HEK293 (cell line): Measurements from ENCODE around the gene PLD3.

Experiments used
- HOXD13 ChIP-seq: sonication (generic); formaldehyde crosslinking; IDR thresholded peaks from 2 replicates; pipeline ENCODE4 v1.8.0; 2022; ENCODE audit warnings: missing genetic modification reagents, borderline replicate concordance
- MZF1 ChIP-seq: fragments of 450-650 bp; formaldehyde crosslinking; IDR thresholded peaks from 2 replicates; pipeline ENCODE4 v1.5.1; 2017; ENCODE audit warnings: missing biosample characterization, missing genetic modification characterization, borderline replicate concordance
- PRDM1 ChIP-seq: fragments of 450-650 bp; formaldehyde crosslinking; IDR thresholded peaks from 2 replicates; pipeline ENCODE4; 2016; ENCODE audit warnings: missing biosample characterization, missing genetic modification characterization
- REPIN1 ChIP-seq: fragments of 450-650 bp; formaldehyde crosslinking; IDR thresholded peaks from 2 replicates; pipeline ENCODE4 v1.5.1; 2017; ENCODE audit warnings: missing biosample characterization, missing genetic modification characterization, low read depth
- ZBTB21 ChIP-seq: fragments of 450-650 bp; formaldehyde crosslinking; IDR thresholded peaks from 2 replicates; pipeline ENCODE4 v1.5.1; 2017; ENCODE audit warnings: missing biosample characterization, missing genetic modification characterization
- ZBTB49 ChIP-seq: fragments of 450-650 bp; formaldehyde crosslinking; IDR thresholded peaks from 2 replicates; pipeline ENCODE4 v1.5.1; 2016; ENCODE audit warnings: missing biosample characterization, missing genetic modification characterization, low read depth
- ZNF140 ChIP-seq: fragments of 450-650 bp; formaldehyde crosslinking; IDR thresholded peaks from 2 replicates; pipeline ENCODE4 v1.5.1; 2016; ENCODE audit warnings: missing biosample characterization, missing genetic modification characterization
- ZNF18 ChIP-seq: fragments of 450-650 bp; formaldehyde crosslinking; IDR thresholded peaks from 2 replicates; pipeline ENCODE4 v1.5.1; 2016; ENCODE audit warnings: missing biosample characterization, missing genetic modification characterization
- ZNF202 ChIP-seq: fragments of 450-650 bp; formaldehyde crosslinking; IDR thresholded peaks from 2 replicates; pipeline ENCODE4 v1.5.1; 2016; ENCODE audit warnings: missing biosample characterization, missing genetic modification characterization, borderline replicate concordance
- ZNF23 ChIP-seq: fragments of 450-650 bp; formaldehyde crosslinking; IDR thresholded peaks from 2 replicates; pipeline ENCODE4 v1.5.1; 2016; ENCODE audit warnings: missing biosample characterization, missing genetic modification characterization, borderline replicate concordance
- ZNF266 ChIP-seq: fragments of 450-650 bp; formaldehyde crosslinking; IDR thresholded peaks from 2 replicates; pipeline ENCODE4 v1.5.1; 2016; ENCODE audit warnings: missing biosample characterization, missing genetic modification characterization, low read depth
- ZNF280C ChIP-seq: fragments of 450-650 bp; formaldehyde crosslinking; IDR thresholded peaks from 2 replicates; pipeline ENCODE4 v1.5.1; 2016; ENCODE audit warnings: missing biosample characterization, missing genetic modification characterization
- ZNF449 ChIP-seq: fragments of 450-650 bp; formaldehyde crosslinking; IDR thresholded peaks from 2 replicates; pipeline ENCODE4 v1.5.1; 2017; ENCODE audit warnings: missing biosample characterization, mild to moderate bottlenecking, missing genetic modification characterization, moderate library complexity
- ZNF513 ChIP-seq: fragments of 450-650 bp; IDR thresholded peaks from 2 replicates; pipeline ENCODE4 v1.5.1; 2018; ENCODE audit warnings: missing biosample characterization, missing genetic modification characterization
- ZNF521 ChIP-seq: fragments of 450-650 bp; formaldehyde crosslinking; IDR thresholded peaks from 2 replicates; pipeline ENCODE4 v1.5.1; 2017; ENCODE audit warnings: missing biosample characterization, mild to moderate bottlenecking, missing genetic modification characterization
- ZNF544 ChIP-seq: fragments of 450-650 bp; formaldehyde crosslinking; IDR thresholded peaks from 2 replicates; pipeline ENCODE4 v1.5.0; 2017; ENCODE audit warnings: missing biosample characterization, missing genetic modification characterization
- ZNF549 ChIP-seq: fragments of 450-650 bp; IDR thresholded peaks from 2 replicates; pipeline ENCODE4 v1.5.1; 2018; ENCODE audit warnings: missing biosample characterization, missing genetic modification characterization, mild to moderate bottlenecking, inconsistent platforms, moderate library complexity
- ZNF558 ChIP-seq: fragments of 450-650 bp; formaldehyde crosslinking; IDR thresholded peaks from 2 replicates; pipeline ENCODE4 v1.5.1; 2016; ENCODE audit warnings: missing biosample characterization, missing genetic modification characterization
- ZNF596 ChIP-seq: fragments of 450-650 bp; IDR thresholded peaks from 2 replicates; pipeline ENCODE4 v1.5.0; 2018; ENCODE audit warnings: missing biosample characterization, mild to moderate bottlenecking, missing genetic modification characterization, moderate library complexity
- ZNF621 ChIP-seq: fragments of 450-650 bp; formaldehyde crosslinking; IDR thresholded peaks from 2 replicates; pipeline ENCODE4 v1.5.1; 2017; ENCODE audit warnings: missing biosample characterization, missing genetic modification characterization
- ZNF670 ChIP-seq: fragments of 450-650 bp; formaldehyde crosslinking; IDR thresholded peaks from 2 replicates; pipeline ENCODE4 v1.5.1; 2016; ENCODE audit warnings: missing biosample characterization, missing genetic modification characterization, low read depth
- TF ChIP-seq, protein P1 (sequence below): fragments of 450-650 bp; formaldehyde crosslinking; IDR thresholded peaks from 2 replicates; pipeline ENCODE4 v1.5.1; 2016; ENCODE audit warnings: missing biosample characterization, missing genetic modification characterization
- TF ChIP-seq, protein P2 (sequence below): fragments of 450-650 bp; formaldehyde crosslinking; IDR thresholded peaks from 2 replicates; pipeline ENCODE4 v1.5.1; 2016; ENCODE audit warnings: missing biosample characterization, missing genetic modification characterization

The PLD3 gene

DNA sequence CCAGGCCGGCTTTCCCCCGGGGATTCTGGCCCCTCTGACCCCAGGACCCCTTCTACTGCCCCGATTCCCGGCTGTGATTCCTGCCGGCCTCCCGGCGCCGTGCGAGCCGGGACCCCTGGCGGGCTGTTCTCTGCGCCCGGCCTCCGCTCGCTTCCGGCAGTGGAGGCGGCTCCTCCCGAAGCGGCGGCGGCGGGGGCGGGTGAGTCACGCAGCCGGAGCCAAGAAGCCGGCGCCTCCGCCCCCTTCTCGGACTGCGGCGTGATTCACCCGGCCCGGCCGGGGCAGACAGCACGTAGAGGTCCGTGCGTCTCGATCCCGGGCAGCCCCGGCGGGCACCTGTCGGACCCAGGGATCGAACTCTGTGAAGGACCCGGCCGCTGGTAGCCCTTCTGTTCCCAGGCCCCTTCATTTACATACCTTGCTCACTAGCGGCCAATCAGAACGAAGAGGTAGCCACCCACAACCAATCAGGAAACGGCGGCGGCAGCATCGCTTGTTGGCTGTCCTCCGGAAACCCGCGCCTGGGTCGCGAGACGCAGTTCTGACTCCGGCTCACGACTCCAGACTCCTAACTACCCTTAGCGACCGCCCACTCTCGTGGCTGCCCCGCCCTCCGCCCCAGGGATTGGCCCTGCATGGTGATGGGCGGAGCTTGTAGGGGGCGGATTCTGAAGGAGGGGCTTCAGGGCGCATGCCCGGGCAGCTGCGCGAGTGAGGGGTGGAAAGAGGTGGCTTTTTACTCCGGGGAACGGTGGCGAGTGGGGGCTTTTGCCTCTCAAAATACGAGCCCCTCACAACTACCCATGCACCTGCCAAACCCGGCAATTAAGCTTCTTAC, 77.2 kb downstream of the PLD3 start, which contains the start of gene SERTAD1 (continued):
- no peak for TF ChIP-seq ZNF266 (tag by site-specific recombination)
- TF ChIP-seq ZBTB49 (tag by site-specific recombination), result no peak
- no peak for TF ChIP-seq ZNF18
- no peak for TF ChIP-seq HOXD13 (CRISPR knock-in tag)
- TF ChIP-seq ZNF513 (tag by site-specific recombination), result 0 out of 2 replicates have a peak, but pooled peaks have one; percentile 51
- no peak; the same call in 1 of the 2 replicates for TF ChIP-seq ZNF596 (tag by site-specific recombination)
- no peak for TF ChIP-seq ZNF549 (tag by site-specific recombination)
- no peak for TF ChIP-seq ZNF544 (tag by site-specific recombination)
- 0 out of 2 replicates have a peak, but pooled peaks have one; percentile 74 for TF ChIP-seq REPIN1 (tag by site-specific recombination)
- no peak for TF ChIP-seq ZNF23
- TF ChIP-seq, protein P1, sequence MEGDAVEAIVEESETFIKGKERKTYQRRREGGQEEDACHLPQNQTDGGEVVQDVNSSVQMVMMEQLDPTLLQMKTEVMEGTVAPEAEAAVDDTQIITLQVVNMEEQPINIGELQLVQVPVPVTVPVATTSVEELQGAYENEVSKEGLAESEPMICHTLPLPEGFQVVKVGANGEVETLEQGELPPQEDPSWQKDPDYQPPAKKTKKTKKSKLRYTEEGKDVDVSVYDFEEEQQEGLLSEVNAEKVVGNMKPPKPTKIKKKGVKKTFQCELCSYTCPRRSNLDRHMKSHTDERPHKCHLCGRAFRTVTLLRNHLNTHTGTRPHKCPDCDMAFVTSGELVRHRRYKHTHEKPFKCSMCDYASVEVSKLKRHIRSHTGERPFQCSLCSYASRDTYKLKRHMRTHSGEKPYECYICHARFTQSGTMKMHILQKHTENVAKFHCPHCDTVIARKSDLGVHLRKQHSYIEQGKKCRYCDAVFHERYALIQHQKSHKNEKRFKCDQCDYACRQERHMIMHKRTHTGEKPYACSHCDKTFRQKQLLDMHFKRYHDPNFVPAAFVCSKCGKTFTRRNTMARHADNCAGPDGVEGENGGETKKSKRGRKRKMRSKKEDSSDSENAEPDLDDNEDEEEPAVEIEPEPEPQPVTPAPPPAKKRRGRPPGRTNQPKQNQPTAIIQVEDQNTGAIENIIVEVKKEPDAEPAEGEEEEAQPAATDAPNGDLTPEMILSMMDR (tag by site-specific recombination), result peak; percentile 98
- no peak for TF ChIP-seq ZNF670 (tag by site-specific recombination)
- TF ChIP-seq, protein P2, sequence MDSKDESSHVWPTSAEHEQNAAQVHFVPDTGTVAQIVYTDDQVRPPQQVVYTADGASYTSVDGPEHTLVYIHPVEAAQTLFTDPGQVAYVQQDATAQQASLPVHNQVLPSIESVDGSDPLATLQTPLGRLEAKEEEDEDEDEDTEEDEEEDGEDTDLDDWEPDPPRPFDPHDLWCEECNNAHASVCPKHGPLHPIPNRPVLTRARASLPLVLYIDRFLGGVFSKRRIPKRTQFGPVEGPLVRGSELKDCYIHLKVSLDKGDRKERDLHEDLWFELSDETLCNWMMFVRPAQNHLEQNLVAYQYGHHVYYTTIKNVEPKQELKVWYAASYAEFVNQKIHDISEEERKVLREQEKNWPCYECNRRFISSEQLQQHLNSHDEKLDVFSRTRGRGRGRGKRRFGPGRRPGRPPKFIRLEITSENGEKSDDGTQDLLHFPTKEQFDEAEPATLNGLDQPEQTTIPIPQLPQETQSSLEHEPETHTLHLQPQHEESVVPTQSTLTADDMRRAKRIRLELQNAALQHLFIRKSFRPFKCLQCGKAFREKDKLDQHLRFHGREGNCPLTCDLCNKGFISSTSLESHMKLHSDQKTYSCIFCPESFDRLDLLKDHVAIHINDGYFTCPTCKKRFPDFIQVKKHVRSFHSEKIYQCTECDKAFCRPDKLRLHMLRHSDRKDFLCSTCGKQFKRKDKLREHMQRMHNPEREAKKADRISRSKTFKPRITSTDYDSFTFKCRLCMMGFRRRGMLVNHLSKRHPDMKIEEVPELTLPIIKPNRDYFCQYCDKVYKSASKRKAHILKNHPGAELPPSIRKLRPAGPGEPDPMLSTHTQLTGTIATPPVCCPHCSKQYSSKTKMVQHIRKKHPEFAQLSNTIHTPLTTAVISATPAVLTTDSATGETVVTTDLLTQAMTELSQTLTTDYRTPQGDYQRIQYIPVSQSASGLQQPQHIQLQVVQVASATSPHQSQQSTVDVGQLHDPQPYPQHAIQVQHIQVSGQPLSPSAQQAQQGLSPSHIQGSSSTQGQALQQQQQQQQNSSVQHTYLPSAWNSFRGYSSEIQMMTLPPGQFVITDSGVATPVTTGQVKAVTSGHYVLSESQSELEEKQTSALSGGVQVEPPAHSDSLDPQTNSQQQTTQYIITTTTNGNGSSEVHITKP (tag by site-specific recombination), result no peak
- no peak for TF ChIP-seq ZBTB21
- no peak for TF ChIP-seq ZNF621 (tag by site-specific recombination)
- TF ChIP-seq ZNF202 (tag by site-specific recombination), result no peak
- no peak for TF ChIP-seq ZNF280C
- TF ChIP-seq ZNF558, result no peak
- TF ChIP-seq ZNF449 (tag by site-specific recombination), result peak; percentile 49; the same call in 1 of the 2 replicates
- peak; percentile 70; the same call in 1 of the 2 replicates for TF ChIP-seq MZF1 (tag by site-specific recombination)
- TF ChIP-seq PRDM1 (tag by site-specific recombination), result no peak
- TF ChIP-seq ZNF140 (tag by site-specific recombination), result no peak
- TF ChIP-seq ZNF521 (tag by site-specific recombination), result no peak
